ENCODE data around the gene TMEM271. TPM values are rescaled to one million over a fixed set of nuclear protein-coding genes. Genes with fewer than 3 reads are reported as not detected.

The TMEM271 gene
- total RNA-seq, 2 experiments from 2014 or later: not detected

- Mint-ChIP-seq H3K27me3 (peaks cover 10% of the 10 kb centered on the region), H3K4me3 (no peak overlapping the region), H3K9me3 (ENCODE audit: low read depth) (no peaks in the 10 kb centered on the region), H3K27ac (no peak overlapping the region), H3K36me3 (ENCODE audit: low read depth) (no peaks in the 10 kb centered on the region), H3K4me1 (no peaks in the 10 kb centered on the region)
- no peak for DNase-seq
- intact Hi-C loops (cut with DNase I, micrococcal nuclease): no loop called here
- no peak for ATAC-seq
- POLR2A ChIA-PET: no interaction called here
- CTCF ChIA-PET: no interaction called here
These were observed 41.8 kb upstream of the TMEM271 start for GRCh38 chr4:617644-618641.

DNA sequence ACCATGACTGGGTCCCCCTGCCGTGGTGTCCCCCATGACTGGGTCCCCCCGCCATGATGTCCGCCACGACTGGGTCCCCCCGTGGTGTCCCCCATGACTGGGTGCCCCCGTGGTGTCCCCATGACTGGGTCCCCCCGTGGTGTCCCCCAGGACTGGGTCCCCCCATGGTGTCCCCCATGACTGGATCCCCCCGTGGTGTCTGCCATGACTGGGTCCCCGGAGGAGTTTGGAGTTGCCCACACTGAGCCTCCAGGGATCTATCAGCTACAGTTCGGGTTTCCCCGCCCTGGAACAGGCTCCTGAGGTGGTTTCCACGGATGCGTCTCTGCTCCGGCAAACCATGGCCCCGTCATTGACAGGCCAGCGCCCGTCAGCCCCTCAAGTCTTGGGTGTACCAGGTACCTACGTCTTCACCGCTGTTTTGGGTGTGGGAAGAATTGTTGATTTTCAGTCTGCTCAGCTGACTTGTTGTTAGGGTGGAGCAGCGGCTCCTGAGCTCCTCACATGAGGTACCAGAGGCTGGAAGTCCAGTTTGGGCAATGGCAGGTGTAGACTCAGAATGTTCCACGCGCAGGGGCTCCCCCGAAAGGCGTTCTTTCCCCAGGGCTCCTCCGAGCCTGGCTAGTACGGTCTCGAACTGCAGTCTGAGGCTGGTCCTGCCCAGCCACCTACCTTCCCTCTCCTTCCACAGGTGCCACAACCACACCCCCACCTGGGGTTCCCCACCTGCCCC, 41.0 kb upstream of the TMEM271 start:
- CTCF ChIA-PET: no interaction called here
- Mint-ChIP-seq H3K4me1 (no peaks in the 10 kb centered on the region), H3K4me3 (no peak overlapping the region), H3K27ac (no peak overlapping the region), H3K36me3 (ENCODE audit: low read depth) (no peaks in the 10 kb centered on the region), H3K27me3 (peaks cover 10% of the 10 kb centered on the region), H3K9me3 (ENCODE audit: low read depth) (no peaks in the 10 kb centered on the region)
- intact Hi-C loops (cut with DNase I, micrococcal nuclease): no loop called here
- POLR2A ChIA-PET: no interaction called here
- DNase-seq (no peak), ATAC-seq (no peak)

GRCh38 chr4:616091-616490, 40.0 kb upstream of the TMEM271 start:
- H3K9me3 Mint-ChIP-seq (ENCODE audit: low read depth): no peaks in the 10 kb centered on the region
- intact Hi-C loops (cut with DNase I, micrococcal nuclease): no loop called here
- ChIA-PET POLR2A (no interaction called here), CTCF (no interaction called here)
- no peak overlapping the region for H3K4me3 Mint-ChIP-seq
- ATAC-seq: no peak
- no peak for DNase-seq
- no peak overlapping the region for H3K27ac Mint-ChIP-seq
- no peaks in the 10 kb centered on the region for H3K4me1 Mint-ChIP-seq
- peaks cover 10% of the 10 kb centered on the region for H3K27me3 Mint-ChIP-seq
- no peaks in the 10 kb centered on the region for H3K36me3 Mint-ChIP-seq (ENCODE audit: low read depth)

- Mint-ChIP-seq H3K4me3 (no peak overlapping the region), H3K36me3 (ENCODE audit: low read depth) (no peaks in the 10 kb centered on the region), H3K9me3 (ENCODE audit: low read depth) (peaks cover 3% of the 10 kb centered on the region), H3K4me1 (no peaks in the 10 kb centered on the region), H3K27ac (no peak overlapping the region), H3K27me3 (peaks cover 19% of the 10 kb centered on the region)
- ChIA-PET POLR2A (no interaction called here), CTCF (no interaction called here)
- DNase-seq (no peak), ATAC-seq (no peak)
- intact Hi-C loops (cut with DNase I, micrococcal nuclease): no loop called here
These were observed 37.0 kb upstream of the TMEM271 start for GRCh38 chr4:613126-613525.

DNA sequence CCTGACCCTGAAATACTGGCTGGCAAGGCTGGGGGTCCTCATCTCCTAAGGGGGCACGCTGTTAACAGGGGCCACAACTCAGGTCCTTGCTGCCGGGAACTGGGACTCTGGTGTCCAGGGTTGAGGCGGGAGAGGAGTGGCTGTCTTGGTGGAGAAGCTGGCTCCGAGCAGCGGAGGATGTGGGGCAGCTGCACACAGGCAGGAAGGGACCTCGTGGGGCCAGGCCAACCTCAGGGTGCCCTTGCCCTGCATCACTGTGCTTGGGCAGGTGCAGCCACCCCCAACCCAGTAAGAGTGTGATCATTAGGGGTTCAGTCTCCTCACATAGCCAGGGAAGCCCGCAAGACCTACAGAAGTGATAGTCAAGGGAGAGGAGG, 36.6 kb upstream of the TMEM271 start:
- Mint-ChIP-seq H3K4me1 (no peaks in the 10 kb centered on the region), H3K27ac (no peak overlapping the region), H3K4me3 (no peak overlapping the region), H3K27me3 (peaks cover 17% of the 10 kb centered on the region), H3K36me3 (ENCODE audit: low read depth) (no peaks in the 10 kb centered on the region), H3K9me3 (ENCODE audit: low read depth) (peaks cover 3% of the 10 kb centered on the region)
- no peak for ATAC-seq
- intact Hi-C loops (cut with DNase I, micrococcal nuclease): no loop called here
- CTCF ChIA-PET: no interaction called here
- DNase-seq: no peak
- POLR2A ChIA-PET: no interaction called here

GRCh38 chr4:612052-612748, 36.1 kb upstream of the TMEM271 start:
- Mint-ChIP-seq H3K27me3 (peaks cover 17% of the 10 kb centered on the region), H3K9me3 (ENCODE audit: low read depth) (peaks cover 3% of the 10 kb centered on the region), H3K4me1 (no peaks in the 10 kb centered on the region), H3K4me3 (no peak overlapping the region), H3K27ac (no peak overlapping the region), H3K36me3 (ENCODE audit: low read depth) (no peaks in the 10 kb centered on the region)
- intact Hi-C loops (cut with DNase I, micrococcal nuclease): no loop called here
- ChIA-PET CTCF (no interaction called here), POLR2A (no interaction called here)
- no peak for DNase-seq
- no peak for ATAC-seq

DNA sequence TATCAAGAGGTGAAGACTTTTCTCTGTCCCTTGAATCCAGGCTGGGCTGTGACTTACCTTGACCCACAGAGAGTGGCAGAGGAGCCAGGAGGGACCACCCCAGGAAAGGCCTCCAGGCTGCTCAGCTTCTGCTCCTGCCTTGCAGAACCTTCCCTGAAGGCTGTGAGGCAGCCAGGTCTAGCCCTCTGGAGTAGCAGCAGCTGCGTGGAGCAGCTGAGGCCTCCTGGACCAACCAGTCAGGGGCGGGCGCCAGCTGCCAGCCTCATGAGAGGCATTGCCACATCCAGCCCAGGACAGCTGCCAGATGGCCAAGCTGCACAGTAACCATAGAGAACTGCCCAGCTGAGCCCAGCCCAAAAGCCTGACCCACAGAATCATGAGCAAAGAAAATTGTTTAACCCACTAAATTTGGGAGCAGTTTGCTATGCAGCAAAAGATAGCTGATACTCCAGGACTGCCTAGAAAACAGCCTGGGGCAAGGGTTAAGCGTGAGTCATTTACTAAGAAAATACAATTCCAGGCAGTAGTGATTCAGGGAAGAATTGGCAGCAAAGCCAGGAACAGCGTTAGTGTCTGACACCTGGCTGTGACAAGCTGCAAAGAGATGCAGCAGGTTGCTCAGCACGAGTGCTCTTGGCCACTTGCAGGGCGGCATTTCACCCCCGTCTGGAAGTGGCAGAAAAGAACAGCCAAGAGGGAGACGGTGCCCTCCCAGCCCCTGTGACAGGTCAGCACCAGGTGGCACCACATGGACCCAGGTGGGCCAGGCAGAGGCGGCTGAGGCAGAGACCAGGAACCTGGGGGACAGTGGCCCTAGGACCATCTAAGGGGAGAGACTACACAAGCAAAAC, 34.5 kb upstream of the TMEM271 start:
- CTCF ChIA-PET: no interaction called here
- Mint-ChIP-seq H3K27ac (no peak overlapping the region), H3K36me3 (ENCODE audit: low read depth) (no peaks in the 10 kb centered on the region), H3K4me3 (no peak overlapping the region), H3K4me1 (no peaks in the 10 kb centered on the region), H3K27me3 (peaks cover 18% of the 10 kb centered on the region), H3K9me3 (ENCODE audit: low read depth) (peaks cover 3% of the 10 kb centered on the region)
- ATAC-seq (no peak), DNase-seq (no peak)
- POLR2A ChIA-PET: no interaction called here
- intact Hi-C loops (cut with DNase I, micrococcal nuclease): no loop called here

- intact Hi-C loops (cut with DNase I, micrococcal nuclease): loop anchor here in 1 of 2 experiments (10.0 kb wide), 1 partner anchor 175 kb away; no protein-coding TSS in a partner anchor
- H3K4me1 Mint-ChIP-seq: no peaks in the 10 kb centered on the region
- POLR2A ChIA-PET: no interaction called here
These were observed 33.4 kb upstream of the TMEM271 start for GRCh38 chr4:609400-610050.

DNA sequence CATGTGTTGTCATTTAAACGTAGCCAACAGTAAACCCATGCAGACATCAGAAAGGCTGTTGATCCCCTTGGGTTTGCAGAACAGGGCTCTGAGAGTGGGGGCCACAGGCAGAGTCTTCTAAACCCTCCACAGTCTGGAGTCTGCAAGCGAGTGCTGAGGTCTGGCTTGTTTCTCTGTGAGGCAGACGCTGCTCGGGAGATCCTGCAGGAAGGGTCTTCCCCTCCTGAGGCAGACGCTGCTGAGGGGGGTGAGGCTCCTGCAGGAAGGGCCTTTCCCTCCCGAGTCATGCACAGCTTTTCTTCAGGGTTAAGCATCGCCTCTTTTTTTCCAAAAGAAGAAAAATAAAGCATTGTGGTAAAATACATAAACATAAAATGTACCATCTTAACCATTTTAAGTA, 32.1 kb upstream of the TMEM271 start:
- Mint-ChIP-seq H3K27me3 (peaks cover 19% of the 10 kb centered on the region), H3K4me3 (no peak overlapping the region), H3K9me3 (ENCODE audit: low read depth) (peaks cover 3% of the 10 kb centered on the region), H3K27ac (no peak overlapping the region), H3K36me3 (ENCODE audit: low read depth) (no peaks in the 10 kb centered on the region), H3K4me1 (peaks cover 6% of the 10 kb centered on the region)
- CTCF ChIA-PET: no interaction called here
- no peak for DNase-seq
- intact Hi-C loops (cut with DNase I, micrococcal nuclease): loop anchor here in 1 of 2 experiments (10.0 kb wide), 1 partner anchor 177 kb away; no protein-coding TSS in a partner anchor
- POLR2A ChIA-PET: no interaction called here
- no peak for ATAC-seq

More at GRCh38 chr4:609400-610050, 33.4 kb upstream of the TMEM271 start:
- Mint-ChIP-seq H3K27ac (no peak overlapping the region), H3K27me3 (peaks cover 18% of the 10 kb centered on the region), H3K9me3 (ENCODE audit: low read depth) (peaks cover 3% of the 10 kb centered on the region), H3K36me3 (ENCODE audit: low read depth) (no peaks in the 10 kb centered on the region), H3K4me3 (no peak overlapping the region)
- ATAC-seq (no peak), DNase-seq (no peak)
- CTCF ChIA-PET: no interaction called here

GRCh38 chr4:605702-606425, 29.8 kb upstream of the TMEM271 start:
- intact Hi-C loops (cut with DNase I, micrococcal nuclease): loop anchor here in 1 of 2 experiments (10.0 kb wide), 1 partner anchor 179 kb away; no protein-coding TSS in a partner anchor
- ATAC-seq (no peak), DNase-seq (no peak)
- ChIA-PET CTCF (interaction anchor here (0.6 to 1.0 kb wide), 3 partner anchors 9 to 362 kb away, joined by 3 to 4 read pairs (median 3); no protein-coding TSS in a partner anchor), POLR2A (no interaction called here)
- no peaks in the 10 kb centered on the region for H3K36me3 Mint-ChIP-seq (ENCODE audit: low read depth)
- peaks cover 17% of the 10 kb centered on the region for H3K4me1 Mint-ChIP-seq
- peaks cover 3% of the 10 kb centered on the region for H3K9me3 Mint-ChIP-seq (ENCODE audit: low read depth)
- H3K27me3 Mint-ChIP-seq: peaks cover 21% of the 10 kb centered on the region
- no peak overlapping the region for H3K27ac Mint-ChIP-seq
- no peak overlapping the region for H3K4me3 Mint-ChIP-seq
